Skeletal muscle tissue (tissue), 4 donors: Measurements from ENCODE around the gene SERPINA6. TPM values are rescaled to one million over a fixed set of nuclear protein-coding genes. Genes with fewer than 3 reads are reported as not detected.

Experiments used
- H3K27ac ChIP-seq: one replicate; pipeline ENCODE4 v1.7.0; 2013; ENCODE audit warnings: mild to moderate bottlenecking, low read depth, low read length, inconsistent platforms
- H3K27me3 ChIP-seq, 3 donors: one replicate each; pipeline ENCODE4 v1.7.0; 2013; ENCODE audit warnings: low read length in 3 of 3; ENCODE audit not compliant: control insufficient read depth in 3 of 3, insufficient read depth in 3 of 3
- H3K36me3 ChIP-seq, 3 donors: one replicate each; pipeline ENCODE4 v1.7.0; 2013; ENCODE audit warnings: low read length in 3 of 3; ENCODE audit not compliant: control insufficient read depth in 3 of 3, insufficient read depth in 3 of 3
- H3K4me1 ChIP-seq, 3 donors: one replicate each; pipeline ENCODE4 v1.7.0; 2013; ENCODE audit warnings: low read length in 3 of 3, mild to moderate bottlenecking in 3 of 3; ENCODE audit not compliant: control insufficient read depth in 3 of 3, insufficient read depth in 3 of 3
- H3K4me3 ChIP-seq, 3 donors: one replicate each; pipeline ENCODE4 v1.7.0; 2013; ENCODE audit warnings: low read length in 3 of 3
- H3K9ac ChIP-seq, 3 donors: one replicate each; pipeline ENCODE4 v1.7.0; 2013; ENCODE audit warnings: low read length in 3 of 3, mild to moderate bottlenecking in 3 of 3, moderate library complexity in 2 of 3, low read depth in 1 of 3
- H3K9me3 ChIP-seq, 3 donors: one replicate each; pipeline ENCODE4 v1.7.0; 2013; ENCODE audit warnings: low read length in 3 of 3; ENCODE audit not compliant: control insufficient read depth in 3 of 3
- total RNA-seq: library from RNA; depleted of rRNA; stranded (reverse); fragments of >200 nt; gene quantifications from one replicate; pipeline ENCODE4 v1.2.3, GENCODE V29; 2014
- donor health status: Osteomylitis.

SERPINA6 gene
- total RNA-seq, 1 donor from 2014 or later = not detected

- Histone ChIP-seq H3K27ac (no peak overlapping the region), H3K27me3 (peaks cover 0 to 9% (median 2%) of the 10 kb centered on the region in 3 donors), H3K9ac (no peak overlapping the region), H3K4me1 (peaks cover 0 to 8% (median 6%) of the 10 kb centered on the region in 3 donors), H3K4me3 (no peak overlapping the region), H3K36me3 (no peaks in the 10 kb centered on the region), H3K9me3 (no peaks in the 10 kb centered on the region)
Observed at GRCh38 chr14:94342334-94342934, 19.3 kb upstream of the SERPINA6 start.

- H3K4me3 ChIP-seq = no peak overlapping the region
- H3K9ac ChIP-seq = no peak overlapping the region
- H3K4me1 ChIP-seq = peaks cover 0 to 8% (median 6%) of the 10 kb centered on the region in 3 donors
- H3K9me3 ChIP-seq = no peaks in the 10 kb centered on the region
- peaks cover 0 to 9% (median 0%) of the 10 kb centered on the region in 3 donors for H3K27me3 ChIP-seq
- H3K27ac ChIP-seq = no peak overlapping the region
- no peaks in the 10 kb centered on the region for H3K36me3 ChIP-seq
Observed at GRCh38 chr14:94341656-94342333, 18.7 kb upstream of the SERPINA6 start.

DNA sequence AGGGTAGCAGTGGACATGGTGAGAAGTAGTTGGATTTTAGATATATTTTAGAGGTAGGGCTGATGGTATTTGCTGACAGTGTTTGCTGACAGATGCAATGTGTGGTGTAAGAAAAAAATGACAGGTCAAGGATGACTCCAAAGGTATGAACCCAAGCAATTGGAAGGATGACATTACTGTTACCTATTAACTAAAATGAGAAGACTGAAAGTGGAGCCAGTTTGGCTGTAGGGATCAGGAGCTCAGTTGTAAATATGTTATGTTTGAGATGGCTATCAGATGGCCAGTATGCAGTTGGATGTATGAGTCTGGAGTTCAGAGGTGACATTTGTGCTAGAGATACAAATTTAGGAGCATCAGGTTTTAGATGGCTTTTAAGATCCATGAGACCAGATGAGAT lies 17.4 kb upstream of the SERPINA6 start:
- no peak overlapping the region for H3K4me3 ChIP-seq

GRCh38 chr14:94338023-94338422 lies 14.9 kb upstream of the SERPINA6 start:
- no peaks in the 10 kb centered on the region for H3K9me3 ChIP-seq
- no peak overlapping the region for H3K9ac ChIP-seq
- no peaks in the 10 kb centered on the region for H3K36me3 ChIP-seq

More for the DNA sequence above, 17.4 kb upstream of the SERPINA6 start:
- Histone ChIP-seq H3K9ac (no peak overlapping the region), H3K4me1 (peaks cover 0 to 8% (median 6%) of the 10 kb centered on the region in 3 donors), H3K27ac (no peak overlapping the region), H3K27me3 (peaks cover 0 to 2% (median 0%) of the 10 kb centered on the region in 3 donors), H3K9me3 (no peaks in the 10 kb centered on the region), H3K36me3 (no peaks in the 10 kb centered on the region)

DNA sequence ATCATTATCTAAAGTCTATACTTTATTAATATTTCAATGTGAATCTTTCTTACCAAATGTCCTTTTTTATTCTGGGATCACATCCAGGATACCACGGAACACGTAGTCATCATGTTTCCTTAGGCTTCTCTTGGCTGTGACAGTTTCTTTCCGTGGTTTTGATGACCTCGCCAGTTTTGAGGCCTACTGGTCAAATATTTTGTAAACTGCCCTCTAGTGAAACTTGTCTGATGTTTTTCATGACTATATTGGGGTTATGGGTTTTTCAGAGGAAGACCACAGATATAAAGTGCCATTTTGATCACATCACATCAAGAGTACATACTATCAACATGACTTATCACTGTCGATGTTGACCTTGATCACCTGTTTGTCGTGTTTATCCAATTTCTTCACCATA lies 14.1 kb upstream of the SERPINA6 start:
- Histone ChIP-seq H3K9ac (no peak overlapping the region), H3K4me1 (peaks cover 0 to 7% (median 6%) of the 10 kb centered on the region in 3 donors), H3K27me3 (no peaks in the 10 kb centered on the region), H3K9me3 (no peaks in the 10 kb centered on the region), H3K36me3 (no peaks in the 10 kb centered on the region), H3K4me3 (no peak overlapping the region), H3K27ac (no peak overlapping the region)

More at GRCh38 chr14:94338023-94338422, 14.9 kb upstream of the SERPINA6 start:
- Histone ChIP-seq H3K27me3 (no peaks in the 10 kb centered on the region), H3K4me1 (peaks cover 0 to 8% (median 6%) of the 10 kb centered on the region in 3 donors), H3K4me3 (no peak overlapping the region), H3K27ac (no peak overlapping the region)

GRCh38 chr14:94334872-94335271 lies 11.7 kb upstream of the SERPINA6 start:
- Histone ChIP-seq H3K4me3 (no peak overlapping the region), H3K9ac (no peak overlapping the region), H3K4me1 (no peaks in the 10 kb centered on the region), H3K27me3 (no peaks in the 10 kb centered on the region), H3K27ac (no peak overlapping the region), H3K36me3 (no peaks in the 10 kb centered on the region), H3K9me3 (no peaks in the 10 kb centered on the region)

GRCh38 chr14:94332587-94332986 lies 9.5 kb upstream of the SERPINA6 start:
- no peaks in the 10 kb centered on the region for H3K9me3 ChIP-seq
- H3K4me3 ChIP-seq = no peak overlapping the region
- no peaks in the 10 kb centered on the region for H3K27me3 ChIP-seq
- H3K36me3 ChIP-seq = no peaks in the 10 kb centered on the region
- no peaks in the 10 kb centered on the region for H3K4me1 ChIP-seq
- H3K27ac ChIP-seq = no peak overlapping the region
- no peak overlapping the region for H3K9ac ChIP-seq

DNA sequence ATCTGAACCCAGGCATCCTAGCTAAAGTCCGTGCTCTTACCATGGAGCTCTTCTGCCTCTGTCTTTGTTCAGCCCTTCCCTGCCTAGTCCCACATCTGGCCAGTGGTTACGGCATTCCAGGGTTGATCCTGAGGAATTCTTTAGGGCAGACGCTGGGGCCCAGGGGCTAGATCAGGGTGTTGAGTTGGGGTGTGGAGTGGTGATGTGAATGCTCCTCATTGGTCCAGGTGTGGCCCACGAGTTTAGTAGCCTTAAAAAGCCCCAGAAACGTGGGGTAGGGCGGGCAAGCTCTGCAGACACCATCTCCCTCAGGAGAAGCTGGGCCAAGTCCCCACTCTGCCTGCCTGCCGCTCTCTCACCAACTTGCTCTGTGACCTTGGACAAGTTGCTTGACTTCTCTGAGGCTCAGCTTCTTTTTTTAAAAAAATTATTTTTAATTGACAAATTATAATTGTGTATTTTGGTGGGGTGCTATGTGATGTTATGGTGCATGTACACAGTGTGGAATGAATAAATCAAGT lies 9.0 kb upstream of the SERPINA6 start:
- Histone ChIP-seq H3K9ac (no peak overlapping the region), H3K9me3 (no peaks in the 10 kb centered on the region), H3K4me1 (no peaks in the 10 kb centered on the region), H3K27me3 (no peaks in the 10 kb centered on the region), H3K4me3 (no peak overlapping the region), H3K36me3 (no peaks in the 10 kb centered on the region), H3K27ac (no peak overlapping the region)

DNA sequence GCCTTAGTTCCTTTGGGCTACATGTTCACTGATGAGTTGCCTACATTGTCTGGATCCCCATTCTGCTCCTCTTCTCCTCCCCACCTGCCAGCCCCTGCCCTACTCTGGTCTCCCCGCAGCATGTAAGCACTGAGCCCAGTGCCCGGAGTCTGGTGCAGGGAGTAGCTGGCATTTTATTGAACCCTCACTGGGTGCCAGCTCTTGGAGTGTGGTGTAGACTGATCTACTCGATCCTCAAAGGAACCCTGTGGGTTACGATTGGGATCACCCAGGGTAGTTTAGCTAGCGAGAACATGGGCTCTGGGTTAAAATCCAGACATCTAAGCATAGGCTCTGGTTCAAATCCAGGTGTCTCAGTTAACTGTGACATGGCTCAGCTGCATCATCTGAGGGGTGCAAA lies 8.3 kb upstream of the SERPINA6 start:
- H3K4me1 ChIP-seq = no peaks in the 10 kb centered on the region

DNA sequence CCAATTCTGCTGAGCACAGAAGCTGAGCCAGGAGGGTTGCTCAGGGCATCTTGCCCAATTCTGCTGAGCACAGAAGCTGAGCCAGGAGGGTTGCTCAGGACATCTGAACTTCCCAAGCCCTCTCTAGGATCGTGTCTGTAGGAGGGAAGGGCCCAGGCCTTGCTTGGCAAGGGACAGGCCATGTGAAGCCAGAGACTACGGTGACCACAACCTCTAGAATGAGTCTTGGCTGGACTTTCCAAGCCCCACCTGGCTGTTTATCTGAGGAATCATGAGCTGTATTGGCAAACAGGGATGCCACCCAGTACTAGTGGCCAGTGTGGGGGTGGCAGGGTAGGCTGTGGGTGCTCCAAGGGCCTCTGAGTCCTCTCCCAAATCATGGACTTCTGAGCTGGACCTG lies 7.7 kb upstream of the SERPINA6 start:
- Histone ChIP-seq H3K9me3 (peaks cover 0 to 4% (median 0%) of the 10 kb centered on the region in 3 donors), H3K4me3 (no peak overlapping the region), H3K9ac (no peak overlapping the region), H3K36me3 (no peaks in the 10 kb centered on the region), H3K27ac (no peak overlapping the region), H3K27me3 (no peaks in the 10 kb centered on the region), H3K4me1 (no peaks in the 10 kb centered on the region)

More for the DNA sequence above, 8.3 kb upstream of the SERPINA6 start:
- H3K9ac ChIP-seq = no peak overlapping the region
- H3K9me3 ChIP-seq = peaks cover 0 to 3% (median 0%) of the 10 kb centered on the region in 3 donors
- H3K27me3 ChIP-seq = no peaks in the 10 kb centered on the region
- H3K36me3 ChIP-seq = no peaks in the 10 kb centered on the region
- H3K27ac ChIP-seq = no peak overlapping the region
- H3K4me3 ChIP-seq = no peak overlapping the region
